Activated naive CD4-positive, alpha-beta T cell treated with anti-CD3 and anti-CD28 coated beads, Interleukin-2, amount 10 ng/mL, durations not matched to agents 7 days and 5 days (primary cell): ENCODE measurements around the gene TCEAL5.
"Not testable (repeated sequence)": the region's sequence is repeated elsewhere in the genome, so short reads cannot be mapped to it uniquely, and the experiment has no call there.

ENCODE experiments used
- CTCF ChIA-PET: fragments of 350-600 bp; sonication (Branson Sonifier 250); formaldehyde crosslinking; loops from one replicate; lab custom pipeline; 2021; ENCODE audit warnings: antibody characterized with exemption; lab: Charles Lee
- DNase-seq: peaks from one replicate; pipeline ENCODE4 v3.0.0-alpha.2; 2020
- H3K27ac Mint-ChIP-seq: one replicate; pipeline ENCODE4 v1.8.0; 2021; ENCODE audit warnings: mild to moderate bottlenecking, moderate library complexity, mixed read lengths
- H3K27me3 Mint-ChIP-seq: one replicate; pipeline ENCODE4 v1.8.0; 2021; ENCODE audit warnings: mild to moderate bottlenecking, mixed read lengths
- H3K36me3 Mint-ChIP-seq: one replicate; pipeline ENCODE4 v1.8.0; 2021; ENCODE audit warnings: mixed read lengths
- H3K4me1 Mint-ChIP-seq: one replicate; pipeline ENCODE4 v1.8.0; 2021; ENCODE audit warnings: mixed read lengths
- H3K4me3 Mint-ChIP-seq: one replicate; pipeline ENCODE4 v1.8.0; 2021; ENCODE audit warnings: mild to moderate bottlenecking, moderate library complexity, mixed read lengths
- H3K9me3 Mint-ChIP-seq: one replicate; pipeline ENCODE4 v1.8.0; 2021; ENCODE audit warnings: mixed read lengths

TCEAL5 gene

GRCh38 chrX:103254171-103254824 lies 22.3 kb downstream of the TCEAL5 start:
- CTCF ChIA-PET: interaction anchor here (1.4 kb wide), 1 partner anchor 43 kb away, joined by 6 read pairs; no protein-coding TSS in a partner anchor
- H3K36me3 Mint-ChIP-seq: peaks cover 13% of the 10 kb centered on the region
- H3K27me3 Mint-ChIP-seq: peaks cover 2% of the 10 kb centered on the region
- DNase-seq: peak; percentile 64
- peak overlapping the region; percentile 98 for H3K4me3 Mint-ChIP-seq
- peak overlapping the region; percentile 97 for H3K27ac Mint-ChIP-seq
- peaks cover 22% of the 10 kb centered on the region for H3K4me1 Mint-ChIP-seq
- H3K9me3 Mint-ChIP-seq: no peaks in the 10 kb centered on the region

GRCh38 chrX:103253608-103254007 lies 22.9 kb downstream of the TCEAL5 start:
- no peak for DNase-seq
- Mint-ChIP-seq H3K27me3 (no peaks in the 10 kb centered on the region), H3K27ac (peak overlapping the region; percentile 97), H3K9me3 (no peaks in the 10 kb centered on the region), H3K4me3 (peak overlapping the region; percentile 98), H3K4me1 (peaks cover 22% of the 10 kb centered on the region), H3K36me3 (peaks cover 13% of the 10 kb centered on the region)
- CTCF ChIA-PET: interaction anchor here (1.4 kb wide), 1 partner anchor 42 kb away, joined by 6 read pairs; no protein-coding TSS in a partner anchor

- no peak for DNase-seq
- CTCF ChIA-PET: interaction anchor here (1.5 kb wide), 1 partner anchor 40 kb away, joined by 3 read pairs; no protein-coding TSS in a partner anchor
- H3K36me3 Mint-ChIP-seq: peaks cover 13% of the 10 kb centered on the region
- H3K4me3 Mint-ChIP-seq: no peak overlapping the region
- H3K27me3 Mint-ChIP-seq: no peaks in the 10 kb centered on the region
- no peak overlapping the region for H3K27ac Mint-ChIP-seq
- H3K9me3 Mint-ChIP-seq: no peaks in the 10 kb centered on the region
- H3K4me1 Mint-ChIP-seq: peaks cover 22% of the 10 kb centered on the region
Measured at GRCh38 chrX:103250977-103251376, 25.6 kb downstream of the TCEAL5 start.

- Mint-ChIP-seq H3K27me3 (no peaks in the 10 kb centered on the region), H3K36me3 (peaks cover 11% of the 10 kb centered on the region), H3K4me1 (peaks cover 12% of the 10 kb centered on the region), H3K27ac (no peak overlapping the region), H3K4me3 (no peak overlapping the region), H3K9me3 (no peaks in the 10 kb centered on the region)
- DNase-seq: no peak
- CTCF ChIA-PET: interaction anchor here (0.9 to 1.5 kb wide), 2 partner anchors 39 to 41 kb away, joined by 4 to 8 read pairs; no protein-coding TSS in a partner anchor
Measured at GRCh38 chrX:103249805-103250204, 26.7 kb downstream of the TCEAL5 start.

- H3K9me3 Mint-ChIP-seq: no peaks in the 10 kb centered on the region
- H3K27me3 Mint-ChIP-seq: no peaks in the 10 kb centered on the region
- CTCF ChIA-PET: interaction anchor here (0.9 to 1.5 kb wide), 2 partner anchors 37 to 40 kb away, joined by 4 to 8 read pairs; no protein-coding TSS in a partner anchor
- DNase-seq: no peak
- H3K4me1 Mint-ChIP-seq: peaks cover 4% of the 10 kb centered on the region
- H3K36me3 Mint-ChIP-seq: peaks cover 7% of the 10 kb centered on the region
- no peak overlapping the region for H3K4me3 Mint-ChIP-seq
- H3K27ac Mint-ChIP-seq: no peak overlapping the region
Measured at GRCh38 chrX:103248553-103248952, 28.0 kb downstream of the TCEAL5 start.

GRCh38 chrX:103240155-103240554 lies 36.4 kb downstream of the TCEAL5 start:
- Mint-ChIP-seq H3K27me3 (peaks cover 5% of the 10 kb centered on the region), H3K36me3 (no peaks in the 10 kb centered on the region), H3K27ac (no peak overlapping the region), H3K9me3 (no peaks in the 10 kb centered on the region), H3K4me1 (no peaks in the 10 kb centered on the region), H3K4me3 (no peak overlapping the region)
- CTCF ChIA-PET: no interaction called here
- DNase-seq: no peak

DNA sequence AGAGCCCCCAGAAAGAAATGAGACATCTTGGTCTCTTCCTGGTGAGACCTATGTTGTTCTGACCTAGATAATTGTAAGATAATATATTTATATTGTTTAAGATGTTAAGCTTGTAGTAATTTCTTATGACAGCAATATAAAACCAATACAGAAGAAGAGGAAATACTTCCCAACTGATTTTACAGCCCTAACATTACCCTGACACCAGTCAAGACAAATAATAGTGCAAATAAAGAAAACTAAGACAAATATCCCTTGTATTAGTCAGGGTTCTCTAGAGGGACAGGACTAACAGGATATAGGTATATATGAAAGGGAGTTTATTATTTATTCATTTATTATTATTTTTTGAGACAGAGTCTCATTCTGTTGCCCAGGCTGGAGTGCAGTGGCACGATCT lies 40.3 kb downstream of the TCEAL5 start:
- CTCF ChIA-PET: no interaction called here
- H3K9me3 Mint-ChIP-seq: no peaks in the 10 kb centered on the region
- no peaks in the 10 kb centered on the region for H3K36me3 Mint-ChIP-seq
- H3K27ac Mint-ChIP-seq: no peak overlapping the region
- H3K4me1 Mint-ChIP-seq: no peaks in the 10 kb centered on the region
- no peak overlapping the region for H3K4me3 Mint-ChIP-seq
- no peaks in the 10 kb centered on the region for H3K27me3 Mint-ChIP-seq
- DNase-seq: no peak

DNA sequence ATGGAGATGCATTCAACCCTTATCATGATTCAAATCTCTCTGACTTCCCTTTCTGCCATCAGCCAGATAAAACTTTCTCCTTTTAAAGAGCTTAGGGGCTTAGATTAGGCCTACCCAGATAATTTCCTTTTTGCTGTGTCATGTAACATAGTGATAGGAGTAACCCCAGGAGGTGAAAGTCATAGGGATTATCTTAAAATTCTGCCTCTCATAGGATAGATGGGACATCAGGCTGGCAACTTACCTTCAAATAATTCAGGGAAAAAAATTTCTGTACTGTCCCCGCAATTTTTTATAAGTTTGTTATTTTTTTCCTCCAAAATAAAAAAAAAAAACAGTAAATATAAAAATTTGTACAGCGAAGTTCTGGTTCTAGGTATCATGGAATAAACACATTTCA lies 40.9 kb downstream of the TCEAL5 start:
- H3K4me1 Mint-ChIP-seq, H3K4me3 Mint-ChIP-seq, H3K36me3 Mint-ChIP-seq, H3K27ac Mint-ChIP-seq, H3K27me3 Mint-ChIP-seq, CTCF ChIA-PET, DNase-seq, H3K9me3 Mint-ChIP-seq: not testable (repeated sequence)

DNA sequence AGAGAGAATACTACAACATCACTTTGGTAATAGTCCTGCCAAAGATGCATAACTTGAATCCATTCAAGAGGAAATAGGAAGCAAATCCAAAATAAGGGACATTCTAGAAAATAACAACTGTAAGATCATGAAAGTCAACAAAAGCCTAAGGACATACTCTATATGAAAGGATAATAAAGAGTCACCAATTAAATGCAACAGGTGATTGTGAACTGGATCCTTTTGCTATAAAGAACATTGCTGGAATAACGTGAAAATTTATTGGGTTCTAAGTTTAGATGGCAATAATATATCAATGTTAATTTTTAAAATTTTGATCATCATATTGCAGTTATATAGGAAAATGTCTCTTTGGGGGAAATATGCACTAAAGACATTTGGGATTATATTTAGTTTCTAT lies 41.7 kb downstream of the TCEAL5 start:
- CTCF ChIA-PET: no interaction called here
- no peak overlapping the region for H3K27ac Mint-ChIP-seq

GRCh38 chrX:103233263-103233662 lies 43.3 kb downstream of the TCEAL5 start:
- Mint-ChIP-seq H3K4me1 (no peaks in the 10 kb centered on the region), H3K27ac (no peak overlapping the region), H3K4me3 (no peak overlapping the region), H3K36me3 (no peaks in the 10 kb centered on the region), H3K9me3 (no peaks in the 10 kb centered on the region), H3K27me3 (no peaks in the 10 kb centered on the region)
- DNase-seq: no peak
- CTCF ChIA-PET: no interaction called here

More for the DNA sequence above, 41.7 kb downstream of the TCEAL5 start:
- no peaks in the 10 kb centered on the region for H3K9me3 Mint-ChIP-seq
- no peaks in the 10 kb centered on the region for H3K4me1 Mint-ChIP-seq
- H3K36me3 Mint-ChIP-seq: no peaks in the 10 kb centered on the region
- no peak for DNase-seq
- no peak overlapping the region for H3K4me3 Mint-ChIP-seq
- no peaks in the 10 kb centered on the region for H3K27me3 Mint-ChIP-seq

DNA sequence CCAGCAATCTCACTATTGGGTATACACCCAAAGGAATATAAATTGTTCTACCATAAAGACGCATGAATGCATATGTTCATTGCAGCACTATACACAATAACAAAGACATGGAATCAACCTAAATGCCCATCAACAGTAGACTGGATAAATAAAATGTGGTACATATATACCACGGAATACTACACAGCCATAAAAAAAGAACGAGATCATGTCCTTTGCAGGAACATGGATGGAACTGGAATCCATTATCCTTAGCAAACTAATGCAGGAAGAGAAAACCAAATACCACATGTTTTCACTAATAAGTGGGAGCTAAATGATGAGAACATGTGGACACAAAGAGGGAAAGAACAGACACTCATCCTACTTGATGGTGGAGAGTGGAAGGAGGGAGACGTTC lies 50.6 kb downstream of the TCEAL5 start:
- H3K9me3 Mint-ChIP-seq, H3K4me3 Mint-ChIP-seq, CTCF ChIA-PET, DNase-seq, H3K36me3 Mint-ChIP-seq, H3K4me1 Mint-ChIP-seq, H3K27ac Mint-ChIP-seq: not testable (repeated sequence)
- peaks cover 32% of the 10 kb centered on the region for H3K27me3 Mint-ChIP-seq
